ENCODE results near the gene FBN2. TPM values are rescaled to one million over a fixed set of nuclear protein-coding genes. Genes with fewer than 3 reads are reported as not detected.

FBN2 gene
- total RNA-seq, 2 donors from 2014 or later: 1.8 to 1.9 TPM

DNA sequence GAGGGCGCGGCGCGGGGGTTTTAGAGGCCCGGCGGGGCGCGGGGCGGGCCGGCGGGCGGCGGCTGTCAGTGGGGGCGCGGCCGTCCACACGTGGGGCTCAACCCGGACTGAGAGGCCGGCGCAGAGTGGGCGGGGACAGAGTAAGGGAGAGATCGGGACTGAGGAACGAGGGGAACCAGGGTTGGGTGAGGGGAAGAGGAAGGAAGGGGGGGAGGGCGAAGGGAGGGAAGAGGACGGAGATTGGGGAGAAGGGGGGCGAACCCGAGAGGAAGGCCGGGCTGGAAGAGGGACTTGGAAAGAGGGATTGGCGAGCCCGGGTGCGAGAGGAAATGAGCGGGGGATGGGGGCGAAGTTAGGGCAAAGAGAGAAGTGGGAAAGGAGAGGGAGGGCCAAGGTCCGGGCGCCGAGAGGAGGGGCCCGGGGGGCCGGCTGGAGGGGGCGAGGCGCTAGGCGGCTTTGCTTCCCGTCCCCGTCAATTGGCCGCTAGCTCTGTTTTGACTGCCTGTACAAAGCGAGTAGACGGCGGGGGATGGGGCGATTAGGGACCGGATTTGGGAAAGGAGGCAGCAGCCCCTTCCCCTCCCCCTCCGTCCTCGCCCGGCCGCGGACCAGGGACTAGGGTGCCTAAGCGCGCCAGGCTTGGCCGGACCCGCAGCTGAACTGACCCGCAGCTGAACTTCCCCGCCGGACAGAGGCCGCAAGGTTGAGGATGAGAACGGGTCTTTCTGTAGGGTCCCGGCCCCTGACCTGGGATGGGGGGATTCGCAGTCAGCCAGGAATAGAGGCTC, 399 bp upstream of the FBN2 start:
- Histone ChIP-seq H3K4me3 (peak overlapping the region; percentile 31), H3K9ac (ENCODE audit: low read depth in 2 of 2, low read length in 2 of 2) (no peak overlapping the region), H3K4me1 (no peaks in the 10 kb centered on the region), H3K36me3 (no peaks in the 10 kb centered on the region), H3K9me3 (no peaks in the 10 kb centered on the region), H3K27ac (no peak overlapping the region), H3K27me3 (peaks cover 36% of the 10 kb centered on the region)
- DNase-seq: peak; percentile 44
- intact Hi-C loops (cut with DNase I): no loop called here
- TF ChIP-seq CTCF (IDR thresholded peaks at IDR 0.05): no peak

DNA sequence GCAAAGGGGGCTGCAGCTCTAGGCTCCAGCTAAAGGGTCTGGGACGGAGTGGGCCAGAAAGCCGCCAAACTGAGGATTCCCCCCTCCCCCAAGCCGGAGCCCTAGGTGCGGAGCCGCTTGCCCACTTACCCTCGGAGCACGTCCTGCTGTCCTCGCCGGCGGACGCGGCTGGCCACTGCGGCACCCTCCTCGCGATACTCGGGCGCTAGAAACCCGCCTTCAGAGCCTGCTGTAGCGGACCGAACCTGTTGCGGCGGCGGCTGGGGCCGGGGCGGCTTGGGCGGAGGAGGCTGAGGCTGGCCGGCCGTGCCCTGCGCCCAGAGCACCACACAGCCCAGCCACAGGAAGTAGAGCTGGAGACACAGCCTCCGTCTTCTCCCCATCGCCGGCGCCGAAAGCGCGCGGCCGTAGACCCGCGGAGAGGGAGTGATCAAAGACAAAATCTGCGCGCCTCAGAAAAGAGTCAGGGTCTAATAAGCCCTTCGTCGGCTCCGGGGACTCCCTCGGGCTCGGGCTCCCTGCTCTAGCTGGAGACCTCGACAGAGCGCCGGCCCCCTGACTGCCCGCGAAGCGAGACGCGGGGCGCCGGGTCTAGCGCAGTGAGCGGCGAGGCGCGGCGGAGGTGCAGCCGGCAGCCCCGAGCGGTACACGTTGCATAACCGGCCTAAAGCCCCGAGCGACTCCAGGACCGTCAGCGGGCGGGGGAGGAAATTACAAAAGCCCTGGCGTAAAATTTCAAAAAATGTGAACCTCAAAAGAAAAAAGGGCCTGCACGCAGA, 635 bp downstream of the FBN2 start:
- H3K27ac ChIP-seq: no peak overlapping the region
- peak overlapping the region; percentile 31 for H3K4me3 ChIP-seq
- H3K9ac ChIP-seq (ENCODE audit: low read depth in 2 of 2, low read length in 2 of 2): no peak overlapping the region
- no peaks in the 10 kb centered on the region for H3K9me3 ChIP-seq
- no peak for DNase-seq
- intact Hi-C loops (cut with DNase I): no loop called here
- H3K27me3 ChIP-seq: peaks cover 36% of the 10 kb centered on the region
- no peaks in the 10 kb centered on the region for H3K36me3 ChIP-seq
- TF ChIP-seq CTCF (IDR thresholded peaks at IDR 0.05): no peak
- no peaks in the 10 kb centered on the region for H3K4me1 ChIP-seq

GRCh38 chr5:128536254-128537220, 1.5 kb downstream of the FBN2 start:
- Histone ChIP-seq H3K4me3 (peak overlapping the region; percentile 31), H3K9me3 (no peaks in the 10 kb centered on the region), H3K36me3 (no peaks in the 10 kb centered on the region), H3K9ac (ENCODE audit: low read depth in 2 of 2, low read length in 2 of 2) (no peak overlapping the region), H3K4me1 (no peaks in the 10 kb centered on the region), H3K27ac (no peak overlapping the region), H3K27me3 (peaks cover 36% of the 10 kb centered on the region)
- no peak for DNase-seq
- intact Hi-C loops (cut with DNase I): no loop called here
- no peak for TF ChIP-seq CTCF (IDR thresholded peaks at IDR 0.05)

GRCh38 chr5:128535251-128535650, 2.8 kb downstream of the FBN2 start:
- Histone ChIP-seq H3K27ac (no peak overlapping the region), H3K9ac (ENCODE audit: low read depth in 2 of 2, low read length in 2 of 2) (no peak overlapping the region), H3K27me3 (peaks cover 36% of the 10 kb centered on the region), H3K4me1 (no peaks in the 10 kb centered on the region), H3K4me3 (no peak overlapping the region), H3K9me3 (no peaks in the 10 kb centered on the region), H3K36me3 (no peaks in the 10 kb centered on the region)
- TF ChIP-seq CTCF (IDR thresholded peaks at IDR 0.05): no peak
- no peak for DNase-seq
- intact Hi-C loops (cut with DNase I): no loop called here

- Histone ChIP-seq H3K36me3 (no peaks in the 10 kb centered on the region), H3K9me3 (no peaks in the 10 kb centered on the region), H3K4me3 (no peak overlapping the region), H3K4me1 (no peaks in the 10 kb centered on the region), H3K9ac (ENCODE audit: low read depth in 2 of 2, low read length in 2 of 2) (no peak overlapping the region), H3K27ac (no peak overlapping the region), H3K27me3 (peaks cover 36% of the 10 kb centered on the region)
- intact Hi-C loops (cut with DNase I): no loop called here
- TF ChIP-seq CTCF (IDR thresholded peaks at IDR 0.05): no peak
- peak; percentile 28 for DNase-seq
These were observed 3.3 kb downstream of the FBN2 start for GRCh38 chr5:128534726-128535125.

Measured in colonic mucosa (tissue), 4 donors.